Activated T-cell treated with anti-CD3 and anti-CD28 coated beads for 4 hours (primary cell): ENCODE measurements around the gene CTSE.
A peak's percentile ranks its signal among the peaks of the same experiment; 100 is the strongest.

Experiments
- DNase-seq: peaks from one replicate; pipeline ENCODE4 v3.0.0-alpha.2; 2020

Gene CTSE

DNA sequence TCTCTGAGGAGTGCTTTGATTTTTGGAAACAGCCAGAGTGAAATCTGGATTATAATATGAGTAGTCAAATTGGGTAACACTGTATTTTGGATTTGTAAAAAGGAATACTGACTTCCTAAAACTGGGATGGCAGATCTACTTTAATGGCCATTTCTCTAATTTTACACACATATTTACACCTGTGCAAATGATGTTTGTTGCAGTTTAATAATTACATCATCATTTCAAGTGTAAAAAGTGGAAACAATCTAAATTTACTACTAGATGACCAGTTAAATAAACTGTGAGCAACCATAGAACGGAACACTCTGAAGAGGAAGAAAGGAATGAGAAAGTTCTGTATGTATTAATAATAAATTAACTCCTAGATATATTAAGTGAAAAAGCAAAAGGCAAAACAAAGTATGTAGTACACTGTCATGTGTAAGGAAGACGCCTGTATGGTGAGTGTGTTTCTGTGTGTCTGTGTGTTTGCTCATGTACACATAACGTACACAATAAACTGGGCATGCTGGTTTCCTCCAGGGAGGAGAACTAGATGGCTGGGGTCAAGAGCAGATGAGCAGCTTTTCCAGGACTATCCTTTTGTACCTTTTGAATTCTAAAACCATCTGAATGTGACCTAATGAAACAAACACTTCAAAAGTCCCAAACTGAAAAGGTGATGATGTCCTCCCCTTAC is 26.4 kb upstream of the CTSE start:
- no peak for DNase-seq

DNA sequence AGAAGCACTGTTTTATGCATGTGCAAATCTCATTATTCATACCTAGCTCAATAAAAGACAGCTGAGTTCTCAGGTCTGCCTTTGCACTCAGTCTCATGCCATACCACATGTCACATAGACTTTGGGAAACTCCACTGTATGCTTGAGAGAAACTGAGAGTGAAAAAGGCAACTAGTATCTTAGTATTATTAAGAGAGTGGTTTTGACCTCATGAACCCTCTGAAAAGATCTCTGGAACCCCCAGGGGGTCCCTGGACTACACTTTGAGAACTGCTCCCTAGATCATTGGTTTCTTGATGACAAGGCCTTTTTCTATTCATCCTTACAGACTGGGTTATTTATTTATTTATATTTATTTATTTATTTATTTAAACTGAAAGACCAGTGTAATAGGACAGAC is 25.6 kb upstream of the CTSE start:
- DNase-seq: no peak

DNA sequence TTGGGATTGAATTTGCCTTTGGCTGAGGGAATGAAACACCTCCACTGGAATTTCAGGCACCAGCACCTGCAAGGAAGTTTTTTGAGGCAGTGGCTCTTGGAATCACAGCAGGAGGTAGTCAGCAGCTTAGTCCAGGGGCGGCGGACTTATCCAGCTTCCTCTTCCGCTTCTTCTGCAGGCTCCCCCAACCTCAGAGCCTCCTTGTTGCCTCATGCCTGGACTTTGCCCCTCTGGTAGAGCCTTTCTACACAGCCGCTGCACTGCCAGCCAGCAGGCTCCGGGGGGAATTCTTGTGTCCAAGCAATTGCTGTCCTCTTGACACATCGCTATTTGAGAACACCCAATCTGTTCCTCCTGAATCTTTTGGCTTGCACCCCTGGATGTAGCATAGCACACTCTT is 24.9 kb upstream of the CTSE start:
- no peak for DNase-seq

DNA sequence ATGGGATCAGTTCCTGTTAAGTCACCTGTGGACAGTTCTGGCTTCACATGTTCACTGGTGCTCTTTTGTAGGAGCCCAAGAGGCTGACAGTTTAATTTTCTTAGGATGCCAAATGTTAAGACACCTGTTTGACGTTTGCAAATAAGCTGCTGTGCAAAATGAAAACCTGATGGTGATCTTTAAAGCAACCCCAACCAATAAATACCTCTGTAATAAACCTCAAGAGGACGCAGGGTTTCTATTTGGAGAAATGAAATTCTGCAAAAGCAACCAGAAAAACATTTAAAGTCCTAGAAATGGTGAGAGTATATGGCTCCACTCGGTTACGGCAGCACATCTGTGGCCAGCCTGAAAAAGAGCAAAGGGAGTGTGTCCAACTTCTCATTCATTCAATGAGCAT is 23.6 kb upstream of the CTSE start:
- DNase-seq: no peak

DNA sequence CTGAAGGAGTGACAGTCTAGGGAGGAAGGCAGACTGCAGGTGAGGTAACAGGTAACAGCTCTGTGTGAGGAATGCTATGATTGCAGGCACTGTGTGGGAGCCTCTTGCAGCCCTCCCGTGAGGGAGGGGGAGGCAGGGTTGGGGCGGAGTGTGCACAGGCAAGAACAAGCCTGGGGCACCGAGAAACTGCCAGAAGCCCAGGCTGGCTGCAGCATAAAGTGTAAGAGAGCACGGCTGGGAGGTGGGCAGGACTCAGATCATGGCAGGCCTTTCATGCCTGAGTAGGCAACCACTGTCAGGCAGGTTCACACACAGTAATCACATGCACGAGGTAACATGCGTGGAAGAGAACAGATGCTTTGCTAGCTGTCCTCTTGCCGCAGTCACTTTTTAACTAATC is 17.9 kb upstream of the CTSE start:
- DNase-seq: no peak

DNA sequence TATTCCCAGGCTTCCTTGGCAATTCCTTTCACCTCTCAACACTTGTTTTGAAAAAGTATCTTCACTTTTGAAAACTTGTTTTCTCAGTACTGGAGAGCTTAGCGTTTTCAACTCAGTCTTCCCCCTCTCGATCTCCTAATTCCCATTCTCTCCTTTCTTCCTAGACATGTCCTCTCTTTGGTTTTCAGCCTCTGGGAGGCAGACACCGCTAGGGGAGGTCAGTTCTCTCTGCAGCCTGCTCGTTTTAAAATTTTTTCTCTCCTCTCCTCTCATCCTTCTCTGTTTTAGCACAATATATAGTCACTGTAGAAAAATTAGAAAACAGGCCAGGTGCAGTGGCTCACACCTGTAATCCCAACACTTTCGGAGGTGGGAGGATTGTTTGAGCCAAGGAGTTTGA is 16.6 kb upstream of the CTSE start:
- DNase-seq: no peak

DNA sequence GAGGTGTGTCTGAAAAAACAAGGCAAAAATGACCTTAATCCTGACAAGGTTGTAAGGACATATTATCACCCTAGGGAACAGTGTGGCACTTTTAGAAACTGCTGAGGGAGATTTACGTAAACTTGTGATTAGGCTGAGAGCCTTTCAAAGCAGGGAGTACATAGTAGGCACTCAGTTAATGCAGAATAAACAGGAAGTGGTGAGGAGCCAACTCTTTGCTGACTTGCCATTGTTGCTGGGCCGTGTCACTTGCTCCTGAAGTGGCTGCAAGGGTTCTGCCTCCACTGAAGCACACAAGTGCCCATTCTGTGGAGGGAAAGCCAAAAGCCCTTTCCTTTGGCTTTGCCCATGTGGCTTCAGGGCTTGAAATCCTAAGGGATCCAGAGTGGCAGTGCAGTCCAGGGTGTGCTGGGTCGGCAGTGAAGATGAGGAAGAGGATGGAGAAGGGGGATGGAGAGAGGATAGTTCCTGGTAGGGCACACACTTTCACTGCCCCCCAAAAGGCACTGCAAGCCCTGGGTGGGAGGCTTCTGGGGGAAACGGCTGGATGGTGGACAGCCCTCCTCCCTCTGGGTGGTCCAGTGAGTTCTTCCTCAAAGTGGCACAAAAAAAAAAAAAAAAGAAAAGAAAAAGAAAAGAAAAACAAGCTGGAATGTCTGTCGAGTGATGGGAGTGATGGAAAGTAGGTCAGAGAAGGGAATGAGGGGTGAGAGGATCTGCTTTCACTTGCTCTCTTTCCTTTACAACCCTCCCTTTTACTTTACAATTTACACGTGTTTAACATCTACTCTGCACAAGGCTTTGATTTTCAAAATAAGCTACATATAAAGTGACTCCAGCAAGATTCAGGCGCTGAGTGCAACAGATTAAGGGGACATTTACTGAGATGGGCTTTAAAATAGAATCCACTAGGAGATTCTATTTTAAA is 15.6 kb upstream of the CTSE start:
- DNase-seq: no peak

DNA sequence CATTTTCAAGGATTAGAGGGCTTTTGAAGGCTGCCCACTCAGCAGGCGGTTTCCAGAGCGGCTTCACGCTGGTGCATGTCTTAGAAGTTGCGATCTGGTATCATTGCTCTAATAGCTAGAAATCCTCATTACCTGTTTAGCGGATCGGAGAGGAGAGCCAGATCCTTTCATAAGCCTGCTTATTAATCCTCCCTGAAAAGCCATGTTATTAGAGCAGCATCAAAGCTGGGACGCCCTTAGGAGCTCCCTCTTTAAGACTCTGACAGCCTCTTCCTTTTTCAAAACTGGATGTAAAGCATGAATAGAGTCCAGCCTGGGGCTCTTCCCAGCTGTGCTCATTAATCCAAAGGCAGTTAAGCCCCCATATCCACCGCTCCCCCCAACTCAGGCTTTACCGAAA is 13.9 kb upstream of the CTSE start:
- no peak for DNase-seq

DNA sequence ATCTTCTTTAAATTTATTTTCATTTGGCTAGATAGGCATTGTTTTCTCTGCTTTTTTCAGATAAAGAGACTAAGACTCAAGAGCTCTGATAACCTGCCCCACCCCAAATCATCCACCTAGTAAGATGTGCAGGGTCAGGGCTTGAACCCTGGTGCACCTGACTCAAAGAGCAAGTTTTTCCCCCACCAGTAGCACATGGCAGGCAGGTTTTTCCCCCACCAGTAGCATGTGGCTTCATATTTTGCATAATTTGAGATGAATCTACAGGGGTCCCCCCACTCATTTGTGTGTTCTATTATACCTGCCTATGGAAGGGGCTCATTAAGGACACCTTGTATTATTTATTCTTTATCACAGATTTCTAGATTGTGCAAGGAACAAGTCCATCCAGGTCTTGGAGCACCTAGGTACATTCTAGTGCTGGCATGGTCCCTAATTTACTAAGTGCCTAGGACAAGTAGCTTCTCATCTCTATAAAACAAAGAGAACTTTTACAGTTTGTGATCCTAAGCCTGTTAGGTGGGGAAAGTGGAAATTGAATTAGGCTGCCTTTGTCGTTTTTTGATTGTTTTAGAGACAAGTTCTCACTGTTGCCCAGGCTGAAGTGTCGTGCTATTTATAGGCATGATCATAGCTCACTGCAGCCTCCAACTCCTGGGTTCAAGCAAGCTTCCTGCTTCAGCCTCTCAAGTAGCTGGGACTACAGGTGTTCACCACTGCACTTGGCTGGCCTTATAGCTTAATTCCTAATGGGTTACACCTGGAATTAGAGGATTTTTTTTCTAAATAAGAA is 13.2 kb upstream of the CTSE start:
- no peak for DNase-seq

DNA sequence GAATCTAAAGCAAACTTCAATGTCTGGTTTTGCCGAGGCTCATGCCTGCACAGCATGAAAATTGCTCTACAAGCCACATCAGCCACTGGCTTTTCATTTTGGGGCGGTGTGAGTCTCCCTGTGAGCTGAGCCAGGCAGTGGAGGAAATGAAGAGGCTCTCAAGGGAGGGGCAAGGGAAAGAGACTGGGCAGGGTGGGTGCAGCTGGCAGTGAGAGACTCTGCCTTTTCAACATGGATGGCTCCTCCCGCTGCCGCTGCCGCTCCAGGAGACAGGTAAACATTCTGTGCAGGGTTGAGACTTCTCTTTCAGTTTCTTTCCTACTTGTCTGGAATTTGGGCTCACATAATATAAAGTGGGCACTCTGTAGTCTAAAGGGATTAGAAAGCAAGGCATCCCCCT is 11.3 kb upstream of the CTSE start:
- no peak for DNase-seq

DNA sequence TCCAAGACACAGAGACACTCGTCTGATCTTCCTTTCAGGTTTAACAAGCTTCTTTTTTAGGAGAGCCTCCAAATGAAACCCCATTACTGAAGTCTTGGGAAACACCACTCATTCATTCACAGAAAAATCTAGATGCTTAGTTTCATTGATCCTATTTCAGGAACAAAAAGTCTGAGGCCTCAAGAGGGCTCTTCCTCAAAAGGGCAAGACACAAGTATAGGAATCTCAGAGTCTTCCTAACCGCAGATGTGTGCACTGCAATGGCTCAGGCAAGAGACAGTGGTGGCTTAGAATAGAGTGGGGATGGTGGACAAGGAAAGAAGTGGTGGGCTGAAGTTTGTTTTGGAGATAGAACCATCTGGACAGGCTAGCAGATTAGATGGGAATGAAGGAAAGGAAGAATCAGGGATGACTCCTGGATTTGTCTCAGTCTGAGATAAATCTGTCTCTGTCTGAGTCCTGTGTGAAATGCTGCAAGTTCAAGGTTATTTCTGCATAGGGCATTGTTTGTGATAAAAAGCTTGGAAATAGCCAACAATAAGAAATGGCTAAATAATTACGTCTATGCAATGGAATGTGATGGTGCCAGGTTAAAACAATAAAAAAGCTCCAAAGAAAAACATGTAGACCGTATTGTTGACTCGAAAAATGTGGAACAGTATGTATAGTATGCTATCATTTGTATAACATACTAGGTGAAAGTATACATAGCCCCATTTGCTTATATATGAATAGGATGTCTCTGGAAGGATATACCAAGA is 8.9 kb upstream of the CTSE start:
- no peak for DNase-seq

DNA sequence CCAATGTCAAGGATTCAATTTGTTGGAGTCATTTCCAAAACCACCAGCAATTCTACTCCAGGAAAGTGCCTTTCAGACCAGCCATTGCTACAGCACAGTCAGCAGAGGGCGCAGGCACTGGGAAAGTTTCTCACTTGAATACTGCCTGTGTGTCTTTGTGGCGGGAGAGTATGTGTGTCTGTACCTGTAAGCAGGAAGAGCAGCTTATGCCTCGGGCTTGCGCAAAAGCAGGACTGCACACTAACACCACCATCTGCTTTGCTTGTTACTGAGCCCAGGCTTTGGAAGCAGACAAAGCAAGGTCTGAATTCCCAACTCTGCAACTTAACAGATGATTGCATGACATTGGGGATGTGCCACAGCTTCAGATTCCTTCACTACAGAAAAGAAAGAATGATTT is 7.0 kb upstream of the CTSE start:
- peak; percentile 39 for DNase-seq

DNA sequence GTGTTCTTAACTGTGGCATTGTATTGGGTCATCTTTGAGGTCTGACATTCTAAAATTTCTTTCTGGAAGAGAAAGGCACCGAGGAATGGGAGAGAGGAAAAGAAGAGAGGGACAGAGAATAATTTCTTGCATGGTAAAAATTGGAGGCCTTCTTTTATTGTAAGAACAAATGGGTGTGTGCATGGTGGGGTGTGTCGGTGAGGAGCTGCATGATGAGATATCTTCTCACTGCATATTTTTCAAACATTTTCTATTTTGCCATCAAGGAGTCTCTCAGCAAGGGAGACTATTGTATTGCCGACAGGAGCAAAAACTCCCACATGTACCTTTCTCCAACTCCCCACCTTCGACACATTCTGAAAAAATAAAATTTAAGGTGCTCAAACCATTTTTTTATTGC is 6.5 kb upstream of the CTSE start:
- no peak for DNase-seq

DNA sequence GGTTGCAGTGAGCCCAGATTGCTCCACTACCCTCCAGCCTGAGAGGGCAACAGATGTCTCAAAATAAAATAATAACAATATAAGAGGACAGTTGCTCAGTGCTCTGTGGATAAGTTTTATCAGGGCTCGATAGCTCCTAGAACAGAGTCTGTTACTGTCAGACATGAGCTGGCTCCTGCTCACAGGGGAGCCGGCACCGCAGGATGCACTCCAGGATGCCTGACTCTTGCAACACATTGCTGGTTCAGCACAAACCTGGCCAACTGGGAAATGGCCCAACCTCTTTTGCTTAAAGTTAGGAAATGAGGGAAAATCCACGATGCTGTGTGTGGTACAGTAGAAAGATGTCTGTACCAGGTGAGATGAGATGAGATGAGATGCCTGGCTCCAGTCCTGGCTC is 5.8 kb upstream of the CTSE start:
- no peak for DNase-seq

DNA sequence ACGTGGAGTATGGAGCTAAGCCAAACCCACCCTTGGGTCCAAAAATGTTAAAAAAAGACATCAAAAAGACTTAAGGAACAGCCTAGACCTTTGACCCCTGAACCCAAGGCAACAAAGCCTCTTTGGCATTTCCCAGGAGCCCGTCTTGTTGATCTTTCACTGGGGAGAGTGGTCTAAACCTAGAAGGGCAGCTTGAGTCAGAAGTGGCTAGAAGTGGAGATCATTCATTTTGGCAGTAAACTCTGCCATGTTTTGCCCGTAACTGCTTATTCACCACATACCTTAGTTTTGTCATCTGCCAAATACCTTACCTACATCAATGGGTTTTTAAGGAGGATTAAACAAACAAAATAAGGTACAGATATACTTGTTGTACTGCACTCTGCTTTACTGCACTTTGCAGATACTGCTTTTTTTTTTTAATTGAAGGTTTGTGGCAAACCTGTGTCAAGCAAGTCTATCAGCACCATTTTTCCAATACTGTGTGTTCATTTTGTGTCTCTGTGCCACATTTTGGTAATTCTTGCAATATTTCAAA is 1.7 kb upstream of the CTSE start:
- no peak for DNase-seq

DNA sequence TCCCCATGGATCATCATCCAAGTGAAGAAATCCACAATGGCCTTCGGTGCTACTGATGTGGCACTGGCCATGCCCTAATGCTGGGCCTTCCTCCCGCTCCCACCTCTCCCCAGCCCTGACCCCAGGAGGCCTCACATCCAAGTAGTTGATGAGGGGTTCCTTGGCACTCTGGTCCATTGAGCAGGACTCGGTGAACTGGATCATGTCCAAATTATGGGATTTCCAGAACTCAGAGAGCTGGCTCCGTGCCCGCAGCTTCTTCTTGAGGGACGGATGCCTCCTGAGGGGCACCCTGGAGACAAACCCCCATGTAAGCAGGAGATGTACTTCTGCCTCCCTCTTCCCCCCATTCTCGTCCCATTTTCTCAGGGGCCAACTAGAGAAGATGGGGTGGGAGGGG is 929 bp downstream of the CTSE start:
- DNase-seq: no peak

DNA sequence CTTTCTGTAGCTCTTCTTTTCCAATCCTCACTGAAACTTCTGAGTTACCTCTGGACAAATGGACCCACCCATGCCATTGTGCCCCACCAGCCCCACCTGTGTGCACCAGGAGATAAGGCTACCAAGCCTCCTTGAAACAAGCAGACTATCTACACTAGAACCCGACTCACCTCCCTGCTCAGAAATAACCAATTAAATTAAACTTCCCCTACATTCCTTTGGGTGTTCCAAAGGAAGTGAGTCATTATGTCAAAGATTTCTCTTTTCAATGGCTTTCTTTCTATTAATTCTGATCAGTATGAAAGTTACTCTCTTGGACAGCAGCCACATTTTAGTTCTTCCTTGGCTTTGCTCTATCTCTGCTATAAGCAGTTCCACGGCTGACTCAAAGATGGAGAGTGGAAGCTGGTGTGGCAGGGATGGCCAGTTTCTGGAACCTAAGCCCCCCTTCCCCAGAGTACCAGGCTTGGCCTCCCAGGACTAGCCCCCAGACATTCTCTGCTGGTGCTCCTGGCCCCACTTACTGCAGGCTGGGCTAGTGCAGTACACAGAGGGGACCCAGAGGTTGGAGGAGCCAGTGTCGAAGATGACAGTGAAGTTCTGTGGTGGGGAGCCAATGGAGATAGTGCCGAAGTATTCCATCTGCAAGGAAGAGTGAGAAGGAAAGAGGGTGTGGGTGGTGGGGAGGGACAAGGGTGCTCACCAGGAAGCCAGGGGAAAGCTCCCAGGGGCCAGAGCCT is 1.9 kb downstream of the CTSE start:
- DNase-seq: no peak

DNA sequence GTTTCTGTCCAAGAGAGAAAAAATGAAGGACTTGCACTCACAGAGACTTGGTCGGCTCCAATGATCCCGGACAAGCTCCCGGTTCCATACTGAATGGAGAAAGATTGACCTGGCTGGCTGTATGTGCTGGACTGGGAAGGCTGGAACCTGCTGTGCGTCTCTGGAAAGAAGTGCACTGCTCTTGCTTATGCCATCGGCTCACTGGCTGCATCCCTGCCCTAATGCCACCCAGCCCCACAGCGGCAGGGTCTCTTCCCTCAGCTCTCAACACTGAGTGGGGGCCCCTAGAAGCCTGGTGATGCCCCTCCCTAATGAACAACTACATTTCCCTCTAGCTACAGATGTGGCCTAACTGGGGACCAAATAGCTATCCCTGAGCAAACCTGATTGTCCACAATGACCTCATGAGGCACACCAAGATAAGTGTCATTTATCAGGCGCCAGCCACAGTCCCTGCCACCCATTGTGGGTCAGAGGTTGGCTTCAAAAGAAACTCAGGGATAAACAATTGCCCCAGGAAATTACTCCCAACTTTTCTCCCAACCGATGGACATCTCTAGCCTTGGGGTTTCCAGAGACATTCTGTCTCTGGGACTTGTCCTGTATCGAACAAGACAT is 2.6 kb downstream of the CTSE start:
- no peak for DNase-seq

DNA sequence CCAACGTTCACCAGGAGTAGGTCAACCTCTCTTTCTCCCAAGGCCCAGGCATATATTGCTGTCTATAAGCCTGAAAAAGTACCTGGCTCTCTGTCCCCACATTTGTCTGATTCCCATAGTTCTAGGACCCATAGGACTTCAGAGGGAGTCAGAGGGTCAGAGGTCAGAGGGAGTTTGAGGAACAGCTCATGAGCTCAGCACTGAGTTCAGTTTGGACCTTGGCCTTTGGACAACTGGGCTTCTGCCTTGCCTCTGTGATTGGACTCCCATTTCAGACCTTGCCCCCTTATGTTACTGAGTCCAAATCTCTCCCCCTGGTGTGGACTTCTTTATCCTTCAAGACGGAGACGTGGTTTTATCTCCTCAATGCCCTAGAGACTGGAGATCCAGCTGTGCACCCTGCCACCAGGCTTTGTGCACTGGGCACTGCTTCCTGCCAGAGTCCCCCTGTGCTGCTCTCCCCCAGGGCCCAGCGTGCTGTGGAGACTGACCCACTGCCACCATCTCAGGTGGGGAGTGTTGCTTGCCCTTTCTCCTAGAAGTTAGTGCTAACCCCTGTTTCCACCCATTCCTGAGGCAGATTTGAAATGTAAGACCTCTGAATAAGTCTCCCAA is 3.2 kb downstream of the CTSE start:
- no peak for DNase-seq

DNA sequence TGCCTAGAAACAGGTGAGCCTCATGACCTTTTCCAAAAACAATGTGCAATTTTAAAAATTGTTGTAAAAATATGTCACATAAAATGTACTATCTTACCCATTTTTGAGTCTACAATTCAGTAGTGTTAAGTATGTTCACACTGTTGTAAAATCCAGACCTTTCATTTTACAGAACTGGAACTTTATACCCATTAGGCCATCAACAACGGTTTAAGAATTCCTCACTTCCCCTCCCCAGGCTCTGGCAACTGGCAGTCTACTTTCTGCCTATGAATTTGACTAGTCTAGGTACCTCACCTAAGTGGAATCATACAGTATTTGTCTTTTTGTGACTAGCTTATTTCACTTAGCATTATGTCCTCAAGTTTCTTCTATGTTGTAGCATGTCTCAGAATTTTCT is 8.6 kb downstream of the CTSE start:
- no peak for DNase-seq

DNA sequence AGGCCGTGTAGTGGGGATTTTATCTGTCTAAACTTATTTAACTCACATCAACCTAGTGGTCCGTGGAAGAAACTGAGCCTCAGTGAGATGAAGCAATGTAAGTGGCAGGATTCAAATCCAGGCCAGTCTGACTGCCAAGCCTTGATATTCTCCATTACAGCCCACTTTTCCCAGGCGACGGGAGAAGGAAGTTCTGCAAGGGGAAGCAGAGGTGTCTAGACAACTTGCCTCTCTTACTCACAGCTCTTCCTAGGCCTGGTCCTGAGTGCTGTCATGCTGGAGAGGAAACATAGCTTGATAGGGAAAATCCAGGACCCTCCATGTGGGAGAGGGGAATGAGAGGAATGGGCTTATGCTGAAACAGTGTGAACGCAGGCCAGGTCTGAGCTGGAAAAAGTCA is 9.1 kb downstream of the CTSE start:
- no peak for DNase-seq
